Activated naive CD8-positive, alpha-beta T cell treated with anti-CD3 and anti-CD28 coated beads, Interleukin-2, amount 50 U/mL, for 16 hours (primary cell): ENCODE data around the gene WWOX.
A peak's percentile ranks its signal among the peaks of the same experiment; 100 is the strongest.

Source experiments
- DNase-seq: peaks from one replicate; pipeline ENCODE4 v3.0.0-alpha.2; 2020; ENCODE audit warnings: low read depth, low spot score

The WWOX gene

GRCh38 chr16:79061181-79061580, 961.7 kb downstream of the WWOX start:
- DNase-seq, result no peak

- DNase-seq, result no peak
Measured at GRCh38 chr16:79062336-79062735, 962.9 kb downstream of the WWOX start.

- DNase-seq, result no peak
Measured at GRCh38 chr16:79062821-79063220, 963.4 kb downstream of the WWOX start.

- DNase-seq, result no peak
Measured at GRCh38 chr16:79064256-79064972, 965.0 kb downstream of the WWOX start.

GRCh38 chr16:79066561-79066960, 967.1 kb downstream of the WWOX start:
- no peak for DNase-seq

- no peak for DNase-seq
Measured at GRCh38 chr16:79067600-79067999, 968.1 kb downstream of the WWOX start.

GRCh38 chr16:79069121-79069520, 969.7 kb downstream of the WWOX start:
- no peak for DNase-seq

- no peak for DNase-seq
Measured at GRCh38 chr16:79069633-79070032, 970.2 kb downstream of the WWOX start.

GRCh38 chr16:79071424-79071823, 972.0 kb downstream of the WWOX start:
- no peak for DNase-seq

- DNase-seq, result no peak
Measured at GRCh38 chr16:79072517-79072916, 973.1 kb downstream of the WWOX start.

GRCh38 chr16:79073566-79073965, 974.1 kb downstream of the WWOX start:
- no peak for DNase-seq

GRCh38 chr16:79074541-79074940, 975.1 kb downstream of the WWOX start:
- DNase-seq, result no peak

- no peak for DNase-seq
Measured at GRCh38 chr16:79074951-79075350, 975.5 kb downstream of the WWOX start.

GRCh38 chr16:79076047-79076767, 976.8 kb downstream of the WWOX start:
- no peak for DNase-seq

GRCh38 chr16:79077346-79077745, 977.9 kb downstream of the WWOX start:
- no peak for DNase-seq

GRCh38 chr16:79079656-79080420, 980.4 kb downstream of the WWOX start:
- no peak for DNase-seq

- no peak for DNase-seq
Measured at GRCh38 chr16:79081297-79082066, 982.0 kb downstream of the WWOX start.

GRCh38 chr16:79082970-79083369, 983.5 kb downstream of the WWOX start:
- no peak for DNase-seq

GRCh38 chr16:79083508-79084299, 984.2 kb downstream of the WWOX start:
- DNase-seq, result no peak

- no peak for DNase-seq
Measured at GRCh38 chr16:79088971-79089370, 989.5 kb downstream of the WWOX start.

- DNase-seq, result peak; percentile 37
Measured at GRCh38 chr16:79089735-79090284, 990.4 kb downstream of the WWOX start.
